Measurements from ENCODE around the gene EGF. TPM values are rescaled to one million over a fixed set of nuclear protein-coding genes. Genes with fewer than 3 reads are reported as not detected.
"Not testable (repeated sequence)": the region's sequence is repeated elsewhere in the genome, so short reads cannot be mapped to it uniquely, and the experiment has no call there.

EGF gene
- polyA plus RNA-seq, 1 donor from 2014 or later = not detected

GRCh38 chr4:109875106-109875505, 37.6 kb upstream of the EGF start:
- H3K36me3 ChIP-seq (ENCODE audit: insufficient read depth, low read length) = no peaks in the 10 kb centered on the region
- no peaks in the 10 kb centered on the region for H3F3A ChIP-seq (ENCODE audit: insufficient read depth, low read length, poor library complexity, severe bottlenecking)
- no peaks in the 10 kb centered on the region for H4K20me1 ChIP-seq (ENCODE audit: insufficient read depth)
- no peaks in the 10 kb centered on the region for H3K9me2 ChIP-seq (ENCODE audit: insufficient read depth, low read length)
- TF ChIP-seq POLR2AphosphoS5 (IDR thresholded peaks at IDR 0.05) (no peak), TAF1 (IDR thresholded peaks at IDR 0.05; ENCODE audit: low read depth) (no peak), MXI1 (conservative IDR thresholded peaks at IDR 0.05; ENCODE audit: poor library complexity, severe bottlenecking) (no peak), CTCF (IDR thresholded peaks at IDR 0.05; ENCODE audit: poor library complexity, severe bottlenecking) (no peak), EP300 (conservative IDR thresholded peaks at IDR 0.05; ENCODE audit: poor library complexity, severe bottlenecking) (no peak), REST (IDR thresholded peaks at IDR 0.05; ENCODE audit: borderline replicate concordance) (no peak), EZH2 (IDR thresholded peaks at IDR 0.05; ENCODE audit: borderline replicate concordance, insufficient read depth, low read length, poor library complexity, severe bottlenecking) (no peak), RAD21 (conservative IDR thresholded peaks at IDR 0.05) (no peak), SMC3 (conservative IDR thresholded peaks at IDR 0.05; ENCODE audit: poor library complexity) (no peak)
- no peaks in the 10 kb centered on the region for H3K79me2 ChIP-seq (replicated peaks; ENCODE audit: insufficient read depth, low read length)
- no peak overlapping the region for H3K27ac ChIP-seq (ENCODE audit: low read length)
- no peak overlapping the region for H3K4me2 ChIP-seq (ENCODE audit: low read length)
- H2AFZ ChIP-seq (ENCODE audit: low read depth, low read length) = no peak overlapping the region
- no peak overlapping the region for H3K9ac ChIP-seq (ENCODE audit: low read length)
- no peaks in the 10 kb centered on the region for H3K27me3 ChIP-seq (ENCODE audit: insufficient read depth, low read depth, low read length)
- H3K9me3 ChIP-seq (ENCODE audit: low read length) = no peaks in the 10 kb centered on the region
- no peak overlapping the region for H3K4me3 ChIP-seq (ENCODE audit: low read length)

GRCh38 chr4:109875553-109875952, 37.1 kb upstream of the EGF start:
- H4K20me1 ChIP-seq (ENCODE audit: insufficient read depth); H3K36me3 ChIP-seq (ENCODE audit: insufficient read depth, low read length); H2AFZ ChIP-seq (ENCODE audit: low read depth, low read length); H3K27me3 ChIP-seq (ENCODE audit: insufficient read depth, low read depth, low read length); H3F3A ChIP-seq (ENCODE audit: insufficient read depth, low read length, poor library complexity, severe bottlenecking); H3K4me2 ChIP-seq (ENCODE audit: low read length); H3K9ac ChIP-seq (ENCODE audit: low read length); H3K79me2 ChIP-seq (replicated peaks; ENCODE audit: insufficient read depth, low read length); H3K9me3 ChIP-seq (ENCODE audit: low read length); H3K9me2 ChIP-seq (ENCODE audit: insufficient read depth, low read length); H3K4me3 ChIP-seq (ENCODE audit: low read length); H3K27ac ChIP-seq (ENCODE audit: low read length): not testable (repeated sequence)

- no peak for TF ChIP-seq RAD21 (conservative IDR thresholded peaks at IDR 0.05)
- TF ChIP-seq TAF1 (IDR thresholded peaks at IDR 0.05; ENCODE audit: low read depth) = no peak
- TF ChIP-seq CTCF (IDR thresholded peaks at IDR 0.05; ENCODE audit: poor library complexity, severe bottlenecking) = no peak
- TF ChIP-seq EZH2 (IDR thresholded peaks at IDR 0.05; ENCODE audit: borderline replicate concordance, insufficient read depth, low read length, poor library complexity, severe bottlenecking) = no peak
- TF ChIP-seq MXI1 (conservative IDR thresholded peaks at IDR 0.05; ENCODE audit: poor library complexity, severe bottlenecking) = no peak
- no peak for TF ChIP-seq REST (IDR thresholded peaks at IDR 0.05; ENCODE audit: borderline replicate concordance)
- TF ChIP-seq SMC3 (conservative IDR thresholded peaks at IDR 0.05; ENCODE audit: poor library complexity) = no peak
- no peak for TF ChIP-seq EP300 (conservative IDR thresholded peaks at IDR 0.05; ENCODE audit: poor library complexity, severe bottlenecking)
- no peak for TF ChIP-seq POLR2AphosphoS5 (IDR thresholded peaks at IDR 0.05)
- no peaks in the 10 kb centered on the region for H3K9me2 ChIP-seq (ENCODE audit: insufficient read depth, low read length)
- no peaks in the 10 kb centered on the region for H4K20me1 ChIP-seq (ENCODE audit: insufficient read depth)
- no peaks in the 10 kb centered on the region for H3K9me3 ChIP-seq (ENCODE audit: low read length)
- H2AFZ ChIP-seq (ENCODE audit: low read depth, low read length) = no peak overlapping the region
- no peaks in the 10 kb centered on the region for H3K79me2 ChIP-seq (replicated peaks; ENCODE audit: insufficient read depth, low read length)
- H3K27me3 ChIP-seq (ENCODE audit: insufficient read depth, low read depth, low read length) = no peaks in the 10 kb centered on the region
- H3K4me2 ChIP-seq (ENCODE audit: low read length) = no peak overlapping the region
- no peaks in the 10 kb centered on the region for H3K36me3 ChIP-seq (ENCODE audit: insufficient read depth, low read length)
- no peak overlapping the region for H3K4me3 ChIP-seq (ENCODE audit: low read length)
- no peak overlapping the region for H3K27ac ChIP-seq (ENCODE audit: low read length)
- H3F3A ChIP-seq (ENCODE audit: insufficient read depth, low read length, poor library complexity, severe bottlenecking) = no peaks in the 10 kb centered on the region
- no peak overlapping the region for H3K9ac ChIP-seq (ENCODE audit: low read length)
Measured at GRCh38 chr4:109876634-109877265, 35.9 kb upstream of the EGF start.
